B cell (primary cell): ENCODE data around the gene RBM33. TPM values are rescaled to one million over a fixed set of nuclear protein-coding genes. Genes with fewer than 3 reads are reported as not detected.

Experiments used
- ATAC-seq: fragments of 200-7000 bp; cut with Tn5 transposase; one replicate; pipeline ENCODE4 v1.10.0; 2021; ENCODE audit warnings: low read depth, mild to moderate bottlenecking, moderate number of reproducible peaks, moderate library complexity
- CTCF ChIA-PET: fragments of 350-600 bp; sonication (Branson Sonifier 250); formaldehyde crosslinking; loops from one replicate; lab custom pipeline; 2021; ENCODE audit warnings: antibody characterized with exemption, inconsistent platforms; lab: Charles Lee
- POLR2A ChIA-PET: fragments of 350-600 bp; sonication (Branson Sonifier 250); formaldehyde crosslinking; loops from one replicate; lab custom pipeline; 2021; ENCODE audit warnings: antibody characterized with exemption; lab: Charles Lee
- DNase-seq: peaks from one replicate; pipeline ENCODE4 v3.0.0; 2013
- H2AFZ ChIP-seq: 2 replicates; pipeline ENCODE4 v1.6.1; 2012; ENCODE audit warnings: mild to moderate bottlenecking, low read depth, low read length; ENCODE audit not compliant: insufficient read depth, poor library complexity, severe bottlenecking
- H3K27ac ChIP-seq, 2 donors: 1 replicate in 1 of 2; 2 replicates in 1 of 2; pipeline ENCODE4 v1.5.1; 2012 to 2013; ENCODE audit warnings: low read length in 2 of 2, mild to moderate bottlenecking in 2 of 2, moderate library complexity in 1 of 2
- H3K27me3 ChIP-seq, 4 experiments: fragments of 200-600 bp in 1 of 4; sonication (generic) in 1 of 4; replicated peaks in 1 of 4; 1 replicate in 2 of 4; 2 replicates in 2 of 4; pipeline versions ENCODE4 v1.6.1 to v1.7.0; 2013 to 2016; ENCODE audit warnings: low read length in 3 of 4, mild to moderate bottlenecking in 2 of 4, mixed read lengths in 1 of 4, moderate library complexity in 1 of 4; ENCODE audit not compliant: insufficient read depth in 4 of 4, control insufficient read depth in 3 of 4; ENCODE audit errors: control extremely low read depth in 1 of 4
- H3K36me3 ChIP-seq, 2 experiments: replicated peaks in 1 of 2; 1 replicate in 1 of 2; 2 replicates in 1 of 2; pipeline versions ENCODE4 v1.6.1 to v1.7.1; 2013; ENCODE audit warnings: low read length in 1 of 2; ENCODE audit not compliant: insufficient read depth in 2 of 2, control insufficient read depth in 1 of 2; ENCODE audit errors: control extremely low read depth in 1 of 2, extremely low read depth in 1 of 2
- H3K4me1 ChIP-seq, 2 donors: fragments of 200-600 bp in 1 of 2; sonication (generic) in 1 of 2; 1 replicate in 1 of 2; 2 replicates in 1 of 2; pipeline versions ENCODE4 v1.5.1 to v1.6.1; 2013 to 2017; ENCODE audit warnings: low read length in 2 of 2; ENCODE audit not compliant: control insufficient read depth in 2 of 2, insufficient read depth in 2 of 2
- H3K4me2 ChIP-seq: replicated peaks from 2 replicates; pipeline ENCODE3; 2012; ENCODE audit warnings: mild to moderate bottlenecking, low read depth, low read length; ENCODE audit not compliant: poor library complexity, severe bottlenecking
- H3K4me3 ChIP-seq, 5 experiments: fragments of 200-600 bp in 1 of 5; sonication (generic) in 1 of 5; 1 replicate in 3 of 5; 2 replicates in 2 of 5; pipeline versions ENCODE4 v1.5.1 to v1.7.0; 2011 to 2016; ENCODE audit warnings: low read length in 4 of 5, mild to moderate bottlenecking in 4 of 5, low read depth in 2 of 5, control low read depth in 1 of 5, moderate library complexity in 1 of 5; ENCODE audit not compliant: insufficient read depth in 1 of 5; ENCODE audit errors: control extremely low read depth in 1 of 5, extremely low read depth in 1 of 5
- H3K79me2 ChIP-seq: fragments of 200-600 bp; sonication (generic); one replicate; pipeline ENCODE4 v1.6.0; 2016; ENCODE audit warnings: low read length; ENCODE audit not compliant: control insufficient read depth, insufficient read depth
- H3K9ac ChIP-seq: fragments of 200-600 bp; sonication (generic); 2 replicates; pipeline ENCODE4 v1.6.1; 2017; ENCODE audit warnings: mild to moderate bottlenecking, low read length, moderate library complexity
- H3K9me3 ChIP-seq, 3 donors: one replicate each; pipeline versions ENCODE4 v1.6.1 to v1.7.1; 2013; ENCODE audit warnings: low read length in 2 of 3; ENCODE audit not compliant: control insufficient read depth in 2 of 3, insufficient read depth in 1 of 3; ENCODE audit errors: control extremely low read depth in 1 of 3
- H4K20me1 ChIP-seq: 2 replicates; pipeline ENCODE4 v1.6.0; 2012; ENCODE audit warnings: mild to moderate bottlenecking, low read length; ENCODE audit not compliant: insufficient read depth, control insufficient read depth, poor library complexity, severe bottlenecking
- H3K27ac Mint-ChIP-seq: one replicate; pipeline ENCODE4 v1.8.0; 2021; ENCODE audit warnings: mixed read lengths
- H3K27me3 Mint-ChIP-seq: one replicate; pipeline ENCODE4 v1.8.0; 2021; ENCODE audit warnings: mixed read lengths
- H3K4me1 Mint-ChIP-seq: one replicate; pipeline ENCODE4 v1.8.0; 2021; ENCODE audit warnings: mixed read lengths
- H3K4me3 Mint-ChIP-seq: one replicate; pipeline ENCODE4 v1.8.0; 2021; ENCODE audit warnings: mixed read lengths
- H3K9me3 Mint-ChIP-seq: one replicate; pipeline ENCODE4 v1.8.0; 2022; ENCODE audit warnings: mixed read lengths; ENCODE audit not compliant: insufficient read depth
- EZH2 ChIP-seq: IDR thresholded peaks from 2 replicates; pipeline ENCODE4 v1.6.1; 2012; ENCODE audit warnings: borderline replicate concordance, low read depth, mild to moderate bottlenecking, moderate library complexity, low read length; ENCODE audit not compliant: insufficient read depth, poor library complexity, severe bottlenecking
- WGBS: methylation state at CpG from one replicate; pipeline ENCODE4 v1.1.5; 2013; ENCODE audit warnings: missing lambda C conversion rate; ENCODE audit not compliant: insufficient coverage; 5-methylcytosine and 5-hydroxymethylcytosine counted together
- intact Hi-C: fragments of 100-400 bp; cut with micrococcal nuclease; formaldehyde crosslinking; loops from one replicate; pipeline ENCODE4 v1.10.0; 2022
- polyA plus RNA-seq: library from polyadenylated mRNA; depleted of rRNA; stranded (reverse); fragments of >200 nt; gene quantifications from 2 replicates; pipeline ENCODE4 v1.2.3, GENCODE V29; 2012
- total RNA-seq, 2 donors: library from RNA; stranded (reverse); fragments of 120-200 nt in 1 of 2; gene quantifications; 1 replicate in 1 of 2; 2 replicates in 1 of 2; pipeline versions ENCODE4 v1.2.3 to v1.2.4, GENCODE V29; 2013 to 2022
- TF ChIP-seq, protein P1 (sequence below): fragments of 200-600 bp; IDR thresholded peaks from one replicate; pipeline ENCODE4 v1.8.0; 2022; ENCODE audit warnings: antibody characterized with exemption, mild to moderate bottlenecking

The RBM33 gene
- total and polyA plus RNA-seq, 2 donors (not counting 1 experiment from before 2014, with no cell fraction given): 33.5 to 189 TPM

GRCh38 chr7:155755026-155755425, 110.6 kb downstream of the RBM33 start:
- POLR2A ChIA-PET: no interaction called here
- CTCF ChIA-PET: interaction anchor here (1.0 to 1.8 kb wide), 2 partner anchors 9 to 156 kb away, joined by 4 to 8 read pairs; no protein-coding TSS in a partner anchor

GRCh38 chr7:155756322-155756721, 111.9 kb downstream of the RBM33 start:
- Histone ChIP-seq H3K27ac (peak overlapping the region in 1 of 2 donors; percentile 38), H4K20me1 (peaks cover 91% of the 10 kb centered on the region), H3K79me2 (peaks cover 92% of the 10 kb centered on the region), H2AFZ (no peak overlapping the region), H3K27me3 (no peaks in the 10 kb centered on the region), H3K4me1 (peaks cover 31 to 37% of the 10 kb centered on the region in 2 donors), H3K4me2 (peak overlapping the region; percentile 37), H3K9ac (no peak overlapping the region), H3K36me3 (peaks cover 2 to 18% of the 10 kb centered on the region in 2 experiments), H3K4me3 (no peak overlapping the region), H3K9me3 (no peaks in the 10 kb centered on the region)
- H3K27me3 Mint-ChIP-seq: no peaks in the 10 kb centered on the region
- CTCF ChIA-PET: interaction anchor here (1.0 to 3.7 kb wide), 3 partner anchors 10 to 157 kb away, joined by 3 to 11 read pairs (median 4); no protein-coding TSS in a partner anchor
- POLR2A ChIA-PET: no interaction called here
- ATAC-seq (peak; percentile 62), DNase-seq (peak; percentile 47)
- H3K4me1 Mint-ChIP-seq: peaks cover 65% of the 10 kb centered on the region
- intact Hi-C loops: loop anchor here (5.0 kb wide), 1 partner anchor 34 kb away; no protein-coding TSS in a partner anchor
- peak overlapping the region; percentile 77 for H3K4me3 Mint-ChIP-seq
- H3K9me3 Mint-ChIP-seq: no peaks in the 10 kb centered on the region
- WGBS: 65% methylated on average over 7 of the region's 9 CpGs
- H3K27ac Mint-ChIP-seq: peak overlapping the region; percentile 91
- no peak for TF ChIP-seq EZH2
- TF ChIP-seq, protein P1, sequence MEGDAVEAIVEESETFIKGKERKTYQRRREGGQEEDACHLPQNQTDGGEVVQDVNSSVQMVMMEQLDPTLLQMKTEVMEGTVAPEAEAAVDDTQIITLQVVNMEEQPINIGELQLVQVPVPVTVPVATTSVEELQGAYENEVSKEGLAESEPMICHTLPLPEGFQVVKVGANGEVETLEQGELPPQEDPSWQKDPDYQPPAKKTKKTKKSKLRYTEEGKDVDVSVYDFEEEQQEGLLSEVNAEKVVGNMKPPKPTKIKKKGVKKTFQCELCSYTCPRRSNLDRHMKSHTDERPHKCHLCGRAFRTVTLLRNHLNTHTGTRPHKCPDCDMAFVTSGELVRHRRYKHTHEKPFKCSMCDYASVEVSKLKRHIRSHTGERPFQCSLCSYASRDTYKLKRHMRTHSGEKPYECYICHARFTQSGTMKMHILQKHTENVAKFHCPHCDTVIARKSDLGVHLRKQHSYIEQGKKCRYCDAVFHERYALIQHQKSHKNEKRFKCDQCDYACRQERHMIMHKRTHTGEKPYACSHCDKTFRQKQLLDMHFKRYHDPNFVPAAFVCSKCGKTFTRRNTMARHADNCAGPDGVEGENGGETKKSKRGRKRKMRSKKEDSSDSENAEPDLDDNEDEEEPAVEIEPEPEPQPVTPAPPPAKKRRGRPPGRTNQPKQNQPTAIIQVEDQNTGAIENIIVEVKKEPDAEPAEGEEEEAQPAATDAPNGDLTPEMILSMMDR: no peak

More at GRCh38 chr7:155755026-155755425, 110.6 kb downstream of the RBM33 start:
- H3K27ac Mint-ChIP-seq: no peak overlapping the region
- H3K4me2 ChIP-seq: no peak overlapping the region
- peaks cover 31 to 37% of the 10 kb centered on the region in 2 donors for H3K4me1 ChIP-seq
- H3K4me3 Mint-ChIP-seq: no peak overlapping the region
- H3K4me1 Mint-ChIP-seq: peaks cover 68% of the 10 kb centered on the region
- no peaks in the 10 kb centered on the region for H3K9me3 ChIP-seq
- intact Hi-C loops: loop anchor here (5.0 kb wide), 1 partner anchor 33 kb away; no protein-coding TSS in a partner anchor
- 100% methylated on average over 1 of the region's 3 CpGs for WGBS
- TF ChIP-seq EZH2: no peak
- TF ChIP-seq, protein P1: no peak
- peaks cover 92% of the 10 kb centered on the region for H4K20me1 ChIP-seq
- no peaks in the 10 kb centered on the region for H3K9me3 Mint-ChIP-seq
- no peak overlapping the region for H2AFZ ChIP-seq
- H3K27ac ChIP-seq: peak overlapping the region in 1 of 2 donors; percentile 11
- H3K4me3 ChIP-seq: no peak overlapping the region
- no peak overlapping the region for H3K9ac ChIP-seq
- ATAC-seq (no peak), DNase-seq (no peak)
- H3K27me3 Mint-ChIP-seq: no peaks in the 10 kb centered on the region
- H3K27me3 ChIP-seq: no peaks in the 10 kb centered on the region
- H3K36me3 ChIP-seq: peaks cover under 1 to 21% of the 10 kb centered on the region in 2 experiments
- peaks cover 92% of the 10 kb centered on the region for H3K79me2 ChIP-seq
